ENCODE measurements around the gene ACTG1. TPM values are rescaled to one million over a fixed set of nuclear protein-coding genes. Genes with fewer than 3 reads are reported as not detected.

The ACTG1 gene
- total and polyA plus RNA-seq, 2 of the 4 experiments (the other 2 are of a cell fraction): 10,907 to 15,732 TPM

DNA sequence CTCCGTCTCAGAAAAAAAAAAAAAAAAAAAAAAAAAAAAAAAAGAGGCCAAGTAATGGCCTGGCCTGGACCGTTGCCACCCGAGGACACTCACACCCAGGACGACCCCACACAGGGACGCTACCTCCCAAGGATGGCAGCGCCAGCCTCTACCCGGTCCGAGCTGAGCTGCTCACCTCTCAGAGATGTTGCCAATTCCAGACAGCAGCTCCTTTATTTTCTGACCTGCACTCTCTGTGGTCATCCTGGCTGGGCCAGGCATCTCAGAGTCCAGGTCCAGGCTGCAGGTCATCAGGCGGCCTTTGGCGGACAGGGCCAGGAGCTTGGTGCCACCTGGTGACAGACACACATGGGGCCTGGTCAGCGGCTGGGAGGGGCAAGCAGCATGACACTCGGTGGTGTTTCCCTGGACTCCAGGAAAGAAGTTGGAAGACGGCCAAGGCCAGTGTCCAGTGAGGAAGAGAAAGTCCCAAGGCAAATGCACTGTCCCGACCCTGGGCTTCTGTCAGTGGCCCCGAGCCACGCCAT lies 36.5 kb upstream of the ACTG1 start:
- Histone ChIP-seq H3K9ac (ENCODE audit: low read depth, low read length) (no peak overlapping the region), H2BK20ac (ENCODE audit: low read depth, low read length) (no peak overlapping the region), H2AK5ac (ENCODE audit: low read depth, low read length) (no peak overlapping the region), H3K27me3 (ENCODE audit: control insufficient read depth, insufficient read depth, low read length) (no peaks in the 10 kb centered on the region), H4K5ac (ENCODE audit: low read depth, low read length) (no peak overlapping the region), H2AK9ac (replicated peaks; ENCODE audit: low read depth, low read length, poor library complexity) (peak overlapping the region; percentile 13), H3K56ac (ENCODE audit: extremely low read depth, insufficient read depth, low read length) (no peak overlapping the region), H4K8ac (ENCODE audit: low read depth in 2 of 2, low read length in 2 of 2) (no peak overlapping the region), H3K9me1 (ENCODE audit: insufficient read depth, low read length) (peaks cover 8% of the 10 kb centered on the region), H3K18ac (ENCODE audit: low read depth, low read length) (no peak overlapping the region), H2BK5ac (ENCODE audit: low read depth, low read length, poor library complexity, severe bottlenecking) (no peak overlapping the region), H4K91ac (ENCODE audit: insufficient read depth, low read depth, low read length) (no peak overlapping the region), H3K4ac (ENCODE audit: low read depth, low read length) (no peak overlapping the region), H2BK120ac (ENCODE audit: low read depth, low read length) (no peak overlapping the region), H2BK15ac (ENCODE audit: low read depth, low read length) (no peak overlapping the region), H3K4me1 (ENCODE audit: control insufficient read depth, insufficient read depth, low read length) (peaks cover 14% of the 10 kb centered on the region), H2AFZ (replicated peaks; ENCODE audit: low read length, poor library complexity) (peak overlapping the region; percentile 43), H3K4me3 (ENCODE audit: insufficient read depth, low read depth, low read length) (no peak overlapping the region), H3K23ac (ENCODE audit: low read depth, low read length) (no peak overlapping the region), H3K36me3 (ENCODE audit: control insufficient read depth, insufficient read depth, low read length) (peaks cover 50% of the 10 kb centered on the region), H3K27ac (ENCODE audit: insufficient read depth, low read length) (no peak overlapping the region), H3K14ac (replicated peaks; ENCODE audit: low read depth, low read length) (no peak overlapping the region), H3K4me2 (ENCODE audit: low read depth, low read length) (no peak overlapping the region), H3K9me3 (ENCODE audit: control insufficient read depth, insufficient read depth, low read length) (no peaks in the 10 kb centered on the region), H3K79me1 (ENCODE audit: low read depth in 1 of 2, low read length in 2 of 2) (peaks cover 17 to 54% of the 10 kb centered on the region in 2 experiments), H4K20me1 (ENCODE audit: insufficient read depth, low read length) (peaks cover 33% of the 10 kb centered on the region)
- ChIA-PET POLR2A (ENCODE audit: unreplicated experiment) (interaction anchor here (0.5 kb wide), 1 partner anchor 37 kb away, joined by 3 read pairs; no protein-coding TSS in a partner anchor), CTCF (no interaction called here)
- in situ Hi-C loops (cut with MboI; ENCODE audit: low sequenced_read_pairs): no loop called here
- TF ChIP-seq BHLHE40 (IDR thresholded peaks at IDR 0.05; ENCODE audit: low read depth, low read length) (no peak), NFE2L2 (IDR thresholded peaks at IDR 0.05; ENCODE audit: low read depth, low read length) (no peak), MXI1 (IDR thresholded peaks at IDR 0.05; ENCODE audit: borderline replicate concordance, low read depth, low read length) (no peak), FOS (IDR thresholded peaks at IDR 0.05; ENCODE audit: low read depth, low read length) (no peak), SMC3 (IDR thresholded peaks at IDR 0.05; ENCODE audit: low read depth, low read length) (no peak), MAFK (IDR thresholded peaks at IDR 0.05; ENCODE audit: low read depth, low read length) (no peak), RAD21 (IDR thresholded peaks at IDR 0.05; ENCODE audit: low read length) (no peak), CHD1 (IDR thresholded peaks at IDR 0.05; ENCODE audit: low read depth, low read length) (no peak), RCOR1 (IDR thresholded peaks at IDR 0.05; ENCODE audit: insufficient replicate concordance, low read length) (no peak), POLR2A (IDR thresholded peaks at IDR 0.05; ENCODE audit: low read depth, low read length) (no peak), MAZ (IDR thresholded peaks at IDR 0.05; ENCODE audit: borderline replicate concordance, low read depth, low read length) (no peak)
- TF ChIP-seq, protein P1, sequence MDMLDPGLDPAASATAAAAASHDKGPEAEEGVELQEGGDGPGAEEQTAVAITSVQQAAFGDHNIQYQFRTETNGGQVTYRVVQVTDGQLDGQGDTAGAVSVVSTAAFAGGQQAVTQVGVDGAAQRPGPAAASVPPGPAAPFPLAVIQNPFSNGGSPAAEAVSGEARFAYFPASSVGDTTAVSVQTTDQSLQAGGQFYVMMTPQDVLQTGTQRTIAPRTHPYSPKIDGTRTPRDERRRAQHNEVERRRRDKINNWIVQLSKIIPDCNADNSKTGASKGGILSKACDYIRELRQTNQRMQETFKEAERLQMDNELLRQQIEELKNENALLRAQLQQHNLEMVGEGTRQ (IDR thresholded peaks at IDR 0.05; ENCODE audit: low read depth, low read length): no peak
- TF ChIP-seq, protein P2, sequence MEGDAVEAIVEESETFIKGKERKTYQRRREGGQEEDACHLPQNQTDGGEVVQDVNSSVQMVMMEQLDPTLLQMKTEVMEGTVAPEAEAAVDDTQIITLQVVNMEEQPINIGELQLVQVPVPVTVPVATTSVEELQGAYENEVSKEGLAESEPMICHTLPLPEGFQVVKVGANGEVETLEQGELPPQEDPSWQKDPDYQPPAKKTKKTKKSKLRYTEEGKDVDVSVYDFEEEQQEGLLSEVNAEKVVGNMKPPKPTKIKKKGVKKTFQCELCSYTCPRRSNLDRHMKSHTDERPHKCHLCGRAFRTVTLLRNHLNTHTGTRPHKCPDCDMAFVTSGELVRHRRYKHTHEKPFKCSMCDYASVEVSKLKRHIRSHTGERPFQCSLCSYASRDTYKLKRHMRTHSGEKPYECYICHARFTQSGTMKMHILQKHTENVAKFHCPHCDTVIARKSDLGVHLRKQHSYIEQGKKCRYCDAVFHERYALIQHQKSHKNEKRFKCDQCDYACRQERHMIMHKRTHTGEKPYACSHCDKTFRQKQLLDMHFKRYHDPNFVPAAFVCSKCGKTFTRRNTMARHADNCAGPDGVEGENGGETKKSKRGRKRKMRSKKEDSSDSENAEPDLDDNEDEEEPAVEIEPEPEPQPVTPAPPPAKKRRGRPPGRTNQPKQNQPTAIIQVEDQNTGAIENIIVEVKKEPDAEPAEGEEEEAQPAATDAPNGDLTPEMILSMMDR (conservative IDR thresholded peaks at IDR 0.05; ENCODE audit: low read depth, low read length): no peak
- TF ChIP-seq, protein P3, sequence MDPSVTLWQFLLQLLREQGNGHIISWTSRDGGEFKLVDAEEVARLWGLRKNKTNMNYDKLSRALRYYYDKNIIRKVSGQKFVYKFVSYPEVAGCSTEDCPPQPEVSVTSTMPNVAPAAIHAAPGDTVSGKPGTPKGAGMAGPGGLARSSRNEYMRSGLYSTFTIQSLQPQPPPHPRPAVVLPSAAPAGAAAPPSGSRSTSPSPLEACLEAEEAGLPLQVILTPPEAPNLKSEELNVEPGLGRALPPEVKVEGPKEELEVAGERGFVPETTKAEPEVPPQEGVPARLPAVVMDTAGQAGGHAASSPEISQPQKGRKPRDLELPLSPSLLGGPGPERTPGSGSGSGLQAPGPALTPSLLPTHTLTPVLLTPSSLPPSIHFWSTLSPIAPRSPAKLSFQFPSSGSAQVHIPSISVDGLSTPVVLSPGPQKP (IDR thresholded peaks at IDR 0.05; ENCODE audit: borderline replicate concordance, low read depth, low read length): no peak
- intact Hi-C loops (cut with micrococcal nuclease): no loop called here
- ATAC-seq (ENCODE audit: low read depth) (no peak), DNase-seq (no peak)
- WGBS, 2 experiments (ENCODE audit: extremely low coverage in 2 of 2, insufficient read length in 1 of 2): 96% methylated on average over 4 of the region's 16 CpGs; no CpG with 5 or more reads in 1 of the 2 experiments
- dilution Hi-C loops (cut with HindIII; ENCODE audit: low sequenced_read_pairs, unreplicated experiment): no loop called here
- no TSS peak for BruUV-seq (replicated peaks)
